ENCODE results near the gene ZMYND10.

The ZMYND10 gene

DNA sequence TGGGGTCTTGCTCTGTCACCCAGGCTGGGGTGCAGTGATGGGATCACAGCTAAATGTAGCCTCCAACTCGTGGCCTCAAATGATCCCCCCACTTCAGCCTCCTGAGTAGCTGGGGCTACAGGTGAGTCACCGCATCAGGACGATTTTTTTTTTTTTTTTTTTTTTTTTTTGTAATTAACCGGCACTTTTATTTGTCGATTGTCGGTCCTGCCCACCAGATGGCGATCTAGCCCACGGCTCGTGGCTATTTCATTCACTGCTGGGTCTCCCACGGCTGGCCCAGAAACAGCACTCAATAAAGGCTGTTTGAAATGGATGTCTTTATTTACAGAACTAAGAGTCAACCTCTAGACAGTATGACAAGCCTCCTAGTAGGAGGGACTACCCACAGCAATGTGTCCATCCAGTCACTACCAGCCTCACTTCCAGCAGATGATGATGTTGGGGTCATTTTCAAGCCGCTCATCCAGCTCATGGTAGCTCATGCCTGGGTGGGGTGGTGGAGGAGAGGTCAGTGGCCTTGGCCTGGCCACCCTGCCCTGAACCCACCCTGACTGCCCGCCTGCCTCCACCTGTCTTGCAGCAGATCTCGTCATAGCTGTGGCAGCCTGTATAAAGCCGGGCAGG is 1.8 kb upstream of the ZMYND10 start:
- no peak for DNase-seq (ENCODE audit: low read depth in 2 of 2)

DNA sequence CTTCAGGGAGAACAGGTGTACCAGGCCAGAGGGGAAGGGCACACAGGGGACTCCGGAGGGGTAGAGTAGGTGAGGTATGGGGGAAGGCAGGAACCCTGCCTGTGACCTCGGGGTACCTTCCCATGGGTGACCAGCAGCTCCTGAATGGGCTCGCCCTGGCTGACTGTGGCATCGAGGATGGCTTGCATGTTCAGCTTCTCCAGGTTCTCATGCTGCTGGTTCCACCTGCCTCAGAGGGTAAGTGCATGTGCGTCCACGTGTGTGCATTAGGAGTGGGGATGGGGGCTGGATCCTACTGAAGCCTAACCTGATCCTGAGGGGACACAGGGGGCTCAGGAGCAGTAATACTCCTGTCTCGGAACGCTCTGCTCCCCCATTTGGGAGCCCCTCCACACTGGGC is 524 bp downstream of the ZMYND10 start:
- no peak for DNase-seq (ENCODE audit: low read depth in 2 of 2)

DNA sequence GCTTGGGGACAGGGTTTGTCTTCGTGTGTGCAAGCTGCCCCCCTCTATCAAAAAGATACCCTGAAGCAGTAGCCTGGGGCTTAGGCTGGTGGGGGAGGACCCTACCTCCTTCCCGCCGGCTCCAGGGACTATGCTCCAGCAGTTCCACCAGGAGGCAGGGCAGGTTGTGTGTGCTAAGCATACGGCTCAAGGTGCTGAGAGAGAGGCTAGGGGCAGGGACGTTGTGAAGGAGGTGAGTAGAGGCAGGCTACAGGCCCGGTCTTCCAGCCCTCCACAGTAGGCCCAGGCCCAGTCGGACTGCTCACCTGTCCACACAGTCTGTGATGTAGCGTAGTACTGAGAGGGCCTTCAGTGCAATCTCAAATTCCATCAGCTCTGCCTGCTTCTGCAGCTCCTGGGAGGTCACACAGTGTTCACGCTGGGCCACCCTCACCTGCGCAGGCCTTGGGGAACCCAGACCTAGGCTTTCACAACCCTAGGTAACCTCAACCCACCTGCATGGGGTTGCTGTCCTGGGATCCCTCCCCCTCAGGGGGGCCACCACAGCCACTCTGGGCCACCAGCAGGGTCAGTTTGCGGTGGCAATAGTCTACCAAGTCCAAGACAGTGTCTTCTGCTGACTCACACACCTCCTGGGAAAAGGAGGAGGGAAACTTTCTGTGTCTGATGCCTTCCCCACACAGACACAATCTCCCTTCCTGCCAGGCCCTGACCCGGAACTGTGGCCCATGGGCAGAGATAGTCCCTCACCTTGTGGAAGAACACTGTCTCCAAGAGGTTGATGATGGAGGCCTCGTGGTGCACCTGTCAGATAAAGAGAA is 2.5 kb downstream of the ZMYND10 start:
- DNase-seq (ENCODE audit: low read depth in 2 of 2): no peak

DNA sequence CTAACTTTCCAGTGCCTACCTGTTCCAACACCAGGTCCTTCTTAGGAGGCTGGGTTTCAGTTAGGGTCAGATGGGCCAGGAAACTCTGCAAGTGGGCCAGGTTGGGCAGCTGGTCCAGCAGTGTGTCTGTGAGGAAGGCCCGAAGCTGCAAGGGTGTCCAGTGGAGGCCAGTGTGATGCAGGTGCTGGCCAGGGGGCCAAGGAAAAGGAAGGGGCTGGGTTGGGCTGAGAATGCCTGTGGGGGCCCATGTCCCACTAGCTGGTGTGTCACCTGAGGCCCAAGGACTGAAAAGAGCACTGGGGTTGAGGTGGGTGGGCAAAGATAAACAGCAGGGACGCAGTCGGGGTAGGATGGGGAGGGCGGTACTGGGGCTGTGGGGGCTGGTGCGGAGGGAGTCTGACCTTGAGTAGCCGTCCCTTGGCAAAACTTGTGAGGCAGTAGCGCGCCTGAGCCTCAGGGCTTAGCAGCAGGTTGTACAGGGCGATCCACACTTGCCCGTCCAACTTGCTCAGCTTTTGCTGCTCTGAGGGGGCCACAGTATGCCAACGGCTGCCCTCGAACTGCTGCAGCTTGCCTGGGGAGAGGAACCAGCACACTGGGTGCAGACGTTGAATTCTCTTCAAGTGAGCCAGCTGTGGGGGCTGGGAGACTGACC is 3.4 kb downstream of the ZMYND10 start:
- no peak for DNase-seq (ENCODE audit: low read depth in 2 of 2)

DNA sequence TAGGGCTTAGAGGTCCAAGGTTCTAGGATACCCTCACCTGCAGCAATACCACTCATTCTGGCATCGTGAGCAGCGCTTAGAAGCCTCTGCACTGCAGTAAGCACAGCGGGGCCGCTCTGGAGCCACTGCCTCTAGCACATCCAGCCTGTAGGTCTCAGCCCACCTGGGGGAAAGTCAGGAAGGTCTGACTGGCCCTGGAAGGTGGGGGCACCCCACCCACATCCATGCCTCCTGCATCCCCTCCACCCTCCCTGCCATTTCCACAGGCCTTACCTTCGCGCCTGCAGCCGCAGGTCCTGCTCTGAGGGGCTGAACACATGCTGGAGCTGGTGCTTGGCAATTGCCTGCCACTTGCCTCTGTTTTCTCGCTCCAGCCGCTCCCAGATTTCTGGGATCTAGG is 4.0 kb downstream of the ZMYND10 start:
- DNase-seq (ENCODE audit: low read depth in 2 of 2): no peak

DNA sequence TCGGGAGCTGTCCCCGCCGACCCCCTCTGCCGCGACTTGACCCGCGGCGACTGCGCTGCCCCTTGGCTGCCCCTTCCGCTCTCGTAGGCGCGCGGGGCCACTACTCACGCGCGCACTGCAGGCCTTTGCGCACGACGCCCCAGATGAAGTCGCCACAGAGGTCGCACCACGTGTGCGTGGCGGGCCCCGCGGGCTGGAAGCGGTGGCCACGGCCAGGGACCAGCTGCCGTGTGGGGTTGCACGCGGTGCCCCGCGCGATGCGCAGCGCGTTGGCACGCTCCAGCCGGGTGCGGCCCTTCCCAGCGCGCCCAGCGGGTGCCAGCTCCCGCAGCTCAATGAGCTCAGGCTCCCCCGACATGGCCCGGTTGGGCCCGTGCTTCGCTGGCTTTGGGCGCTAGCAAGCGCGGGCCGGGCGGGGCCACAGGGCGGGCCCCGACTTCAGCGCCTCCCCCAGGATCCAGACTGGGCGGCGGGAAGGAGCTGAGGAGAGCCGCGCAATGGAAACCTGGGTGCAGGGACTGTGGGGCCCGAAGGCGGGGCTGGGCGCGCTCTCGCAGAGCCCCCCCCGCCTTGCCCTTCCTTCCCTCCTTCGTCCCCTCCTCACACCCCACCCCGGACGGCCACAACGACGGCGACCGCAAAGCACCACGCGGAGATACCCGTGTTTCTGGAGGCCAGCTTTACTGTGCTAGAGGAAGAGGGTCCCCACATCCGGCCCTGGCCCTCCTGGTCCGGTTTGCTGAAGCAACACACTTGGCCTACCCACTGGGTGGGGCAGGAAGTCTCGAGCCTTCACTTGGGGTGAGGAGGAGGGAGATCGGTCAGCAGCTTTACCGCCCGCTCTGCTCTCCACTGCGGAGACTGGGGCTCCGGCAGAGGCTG is 4.8 kb downstream of the ZMYND10 start, which contains the start of gene RASSF1:
Gene RASSF1 (minus strand): TSS at position 389 of the 882 bp plus-strand sequence. CDS start 31 bp downstream, at position 358.
- DNase-seq (ENCODE audit: low read depth in 2 of 2): no peak

DNA sequence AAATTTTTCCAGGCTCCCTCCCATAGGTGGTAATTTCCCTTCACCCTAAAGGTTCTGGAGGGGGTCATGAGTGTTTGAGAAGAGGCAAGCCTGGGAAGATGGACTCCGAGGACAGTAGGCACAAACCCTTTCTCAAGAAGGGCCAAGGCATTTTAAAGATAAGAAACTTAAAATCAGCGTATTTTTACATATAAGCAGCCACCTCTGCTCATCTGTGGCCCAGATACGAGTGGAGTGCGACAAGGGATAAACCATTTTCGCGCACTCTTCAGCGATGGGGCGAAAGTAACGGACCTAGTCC is 5.4 kb downstream of the ZMYND10 start:
- DNase-seq (ENCODE audit: low read depth in 2 of 2): no peak

DNA sequence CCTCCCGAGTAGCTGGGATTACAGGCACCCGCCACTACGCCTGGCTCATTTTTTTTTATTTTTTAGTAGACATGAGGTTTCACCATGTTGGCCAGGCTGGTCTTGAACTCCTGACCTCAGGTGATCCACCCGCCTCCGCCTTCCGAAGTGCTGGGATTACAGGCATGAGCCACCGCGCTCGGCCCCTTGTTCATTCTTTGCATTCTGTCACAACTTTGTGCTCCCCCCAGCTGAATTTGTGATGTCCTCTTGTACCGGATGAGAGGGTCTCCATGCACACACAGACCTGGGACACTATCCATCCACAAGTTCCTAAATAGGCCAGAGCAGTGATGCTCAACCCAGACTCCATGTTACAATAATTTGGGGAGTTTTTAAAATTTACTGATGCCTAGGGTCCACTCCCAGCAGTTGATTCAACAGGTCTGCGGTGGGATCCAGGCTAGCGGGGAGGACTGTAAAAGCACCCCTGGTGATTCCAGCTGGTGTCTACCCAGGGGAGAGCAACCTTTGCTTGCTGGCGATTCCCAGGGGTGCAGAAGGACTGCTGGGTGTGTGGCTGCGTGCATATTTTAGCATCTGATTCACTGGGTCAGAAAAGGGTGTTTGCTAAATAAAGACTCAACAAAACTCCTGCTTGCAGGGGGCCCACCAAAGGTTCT is 5.9 kb downstream of the ZMYND10 start:
- no peak for DNase-seq (ENCODE audit: low read depth in 2 of 2)

DNA sequence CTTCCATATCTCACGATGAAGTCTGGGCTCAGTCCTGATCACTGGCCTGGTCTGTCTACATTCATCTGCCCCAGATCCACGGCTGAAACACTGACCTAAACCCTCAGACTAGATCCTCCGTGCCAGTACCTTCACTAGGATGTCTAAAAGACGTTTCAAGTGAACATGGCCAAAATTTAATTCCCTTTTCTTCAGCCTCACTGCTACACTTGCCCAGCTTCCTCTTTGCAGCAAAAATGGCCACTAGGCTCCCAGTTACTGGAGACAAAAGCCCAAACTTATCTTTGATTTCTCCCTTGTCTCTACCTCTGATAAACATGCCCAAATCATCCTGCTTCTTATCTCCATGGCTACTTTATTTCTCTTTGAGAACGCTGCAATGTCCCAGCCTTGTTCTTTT is 6.6 kb downstream of the ZMYND10 start:
- no peak for DNase-seq (ENCODE audit: low read depth in 2 of 2)

DNA sequence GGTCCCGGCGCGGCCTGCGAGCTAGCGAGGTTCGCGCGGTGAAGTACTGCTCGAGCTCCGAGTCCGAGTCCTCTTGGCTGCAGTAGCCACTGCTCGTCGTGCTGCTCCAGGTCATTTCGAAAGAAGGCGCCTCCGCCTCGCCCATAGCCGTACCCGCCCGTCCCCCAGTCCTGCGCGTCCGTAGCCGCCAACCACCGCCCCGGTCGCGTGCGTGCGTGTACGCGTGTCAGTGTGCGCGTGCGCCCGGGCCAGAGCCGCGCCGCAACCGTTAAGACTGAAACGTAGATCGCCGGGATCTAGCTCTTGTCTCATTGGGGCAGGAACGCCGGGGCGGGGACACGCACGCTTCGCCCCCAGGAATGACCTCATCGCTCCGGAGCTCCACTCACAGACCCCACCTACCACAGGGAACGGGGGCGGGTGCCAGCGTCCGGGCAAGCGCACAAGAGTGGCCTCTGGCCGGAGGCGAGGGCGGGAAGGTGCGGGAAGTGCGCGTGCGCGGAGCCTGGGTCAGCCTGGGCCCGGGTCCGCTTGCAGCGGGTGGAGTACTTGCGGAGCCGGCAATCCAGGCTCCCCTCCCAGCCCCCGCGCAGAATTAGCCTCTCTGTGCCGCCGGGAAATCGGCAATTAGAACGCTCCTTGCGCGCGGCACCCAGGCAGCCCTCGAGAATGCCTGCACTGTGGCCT is 8.2 kb downstream of the ZMYND10 start:
- DNase-seq (ENCODE audit: low read depth in 2 of 2): peak; percentile 96 to 97

DNA sequence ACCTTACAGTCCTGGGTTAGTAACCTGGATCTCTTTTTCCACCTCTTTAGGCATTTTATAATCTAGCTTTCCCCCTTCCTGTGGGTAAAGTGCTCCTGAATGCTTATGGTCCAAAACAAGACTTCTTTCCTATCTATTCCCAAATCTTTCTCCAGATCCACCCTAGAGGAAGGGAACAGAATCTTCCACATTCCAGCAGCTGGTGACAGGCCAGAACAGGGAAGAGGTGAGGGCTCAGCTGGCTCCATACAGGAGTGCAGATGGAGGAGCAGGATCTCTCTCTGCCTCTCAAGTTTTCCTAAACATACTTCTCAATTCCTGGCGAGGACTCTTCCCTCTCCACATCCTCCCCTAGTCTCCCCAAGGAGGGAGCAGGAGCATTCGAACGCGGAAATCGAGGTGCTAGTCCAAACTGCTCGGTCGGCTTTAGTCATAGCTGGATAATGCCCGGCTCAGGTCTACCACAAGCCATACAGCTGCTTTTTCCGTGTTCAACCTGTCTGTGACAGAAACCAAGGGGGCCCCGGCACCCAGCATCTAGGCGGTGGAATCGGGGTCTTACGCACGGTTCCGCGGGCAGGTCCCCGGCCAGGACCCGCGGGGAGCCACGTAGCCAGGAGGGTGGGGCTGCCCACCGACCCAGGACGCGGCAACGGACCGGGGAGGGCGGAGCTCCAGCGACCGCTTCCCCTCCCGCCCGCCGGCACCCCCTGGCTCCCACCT is 8.9 kb downstream of the ZMYND10 start:
- DNase-seq (ENCODE audit: low read depth in 2 of 2): no peak

DNA sequence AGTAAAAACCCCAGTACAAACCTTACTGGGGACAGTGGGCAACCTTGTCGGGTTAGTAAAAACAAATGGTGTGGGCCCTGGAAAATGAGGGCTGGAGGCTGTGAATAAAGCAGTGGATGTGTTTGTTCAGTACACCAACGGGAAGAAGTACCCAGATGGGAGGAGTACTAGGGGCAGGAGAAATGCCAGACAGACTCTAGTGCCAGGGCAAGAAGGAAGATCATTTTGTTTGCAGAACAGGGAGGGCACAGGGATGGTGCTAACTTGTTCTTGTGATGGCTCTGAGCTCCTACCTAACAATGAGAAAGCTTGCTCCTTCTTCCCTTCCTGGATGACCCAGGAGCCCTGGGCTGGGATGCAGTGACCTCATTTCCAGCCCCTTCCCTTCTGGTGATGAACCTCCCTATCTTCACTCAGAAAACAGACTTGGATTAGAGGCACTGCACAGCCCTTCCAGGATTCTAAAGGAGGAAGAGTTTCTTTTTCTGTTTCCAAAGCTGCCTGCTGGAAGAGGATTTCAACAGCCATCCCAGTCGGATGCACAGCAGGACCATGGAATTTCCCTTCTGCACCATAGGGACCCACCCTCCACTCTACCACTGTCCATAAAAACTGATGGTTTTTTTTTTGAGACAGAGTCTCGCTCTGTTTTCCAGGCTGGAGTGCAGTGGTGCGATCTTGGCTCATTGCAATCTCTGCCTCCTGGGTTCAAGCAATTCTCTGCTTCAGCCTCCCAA is 11.0 kb downstream of the ZMYND10 start:
- DNase-seq (ENCODE audit: low read depth in 2 of 2): no peak

DNA sequence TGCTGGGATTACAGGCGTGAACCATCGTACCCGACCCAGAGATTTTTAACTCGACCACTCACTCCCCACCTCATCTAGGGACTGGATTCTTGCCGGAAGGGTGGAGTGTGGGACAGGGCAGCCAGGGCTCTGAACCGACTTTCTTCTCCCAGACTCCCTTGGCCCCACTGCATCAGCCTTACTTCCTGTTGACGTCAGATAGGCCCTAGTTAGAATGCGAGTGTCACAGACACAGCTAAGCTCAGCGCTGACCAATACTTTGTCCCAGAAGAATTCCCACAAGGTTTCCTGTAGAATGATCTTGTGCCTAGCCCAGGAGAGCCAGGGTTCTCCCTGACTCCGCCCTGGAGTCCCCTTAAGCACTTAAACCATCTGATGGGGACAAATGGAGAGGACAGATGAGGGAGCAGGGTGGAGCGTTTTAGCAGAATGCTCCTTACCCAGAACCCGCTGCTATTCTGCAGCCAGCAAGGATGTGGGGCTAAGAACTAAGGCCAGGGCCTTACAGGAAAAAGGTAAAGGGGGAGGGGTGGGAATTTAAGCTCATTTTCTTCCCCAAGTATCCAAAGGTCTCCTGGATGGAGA is 11.7 kb downstream of the ZMYND10 start:
- DNase-seq (ENCODE audit: low read depth in 2 of 2): no peak

DNA sequence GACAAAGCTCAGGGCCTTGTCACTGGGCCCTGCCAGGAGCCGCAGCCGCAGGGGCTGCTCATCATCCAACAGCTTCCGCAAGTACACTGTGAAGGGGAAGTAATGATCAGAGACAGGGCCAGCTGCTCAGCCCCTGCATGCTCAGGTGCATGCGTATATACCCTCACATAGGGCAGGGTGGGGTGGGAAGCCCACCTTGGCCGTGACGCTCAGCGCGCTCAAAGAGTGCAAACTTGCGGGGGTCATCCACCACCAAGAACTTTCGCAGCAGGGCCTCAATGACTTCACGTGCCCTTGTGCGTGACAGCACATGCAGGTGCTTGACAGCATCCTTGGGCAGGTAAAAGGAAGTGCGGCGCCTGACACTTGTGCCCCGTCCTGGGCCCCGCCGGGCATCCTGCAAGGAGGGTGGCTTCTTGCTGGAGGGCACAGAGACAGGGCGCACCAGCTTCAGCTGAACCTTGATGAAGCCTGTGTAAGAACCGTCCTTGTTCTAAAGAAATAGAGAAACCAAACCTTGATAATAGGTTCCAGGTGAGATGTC is 14.1 kb downstream of the ZMYND10 start:
- DNase-seq (ENCODE audit: low read depth in 2 of 2): no peak

DNA sequence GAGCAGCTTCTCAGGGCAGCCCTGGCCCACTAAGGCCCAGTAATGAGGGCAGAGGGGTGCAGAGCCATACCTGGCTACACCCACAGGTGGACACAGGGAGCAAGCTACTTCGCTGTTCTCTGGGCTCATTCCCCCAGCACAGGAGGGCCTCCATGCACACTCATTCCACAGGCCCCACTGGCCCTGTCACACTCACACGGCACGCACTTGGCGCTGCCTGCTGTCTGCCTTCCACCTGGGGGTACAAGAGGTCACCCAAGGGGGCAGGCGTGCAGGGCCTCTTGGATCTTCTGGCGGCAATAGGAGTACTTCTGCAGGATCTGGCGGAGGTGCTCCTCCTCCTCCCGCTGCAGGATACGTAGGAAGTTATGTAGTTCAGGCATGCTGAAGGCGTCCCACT is 15.2 kb downstream of the ZMYND10 start:
- DNase-seq (ENCODE audit: low read depth in 2 of 2): no peak

DNA sequence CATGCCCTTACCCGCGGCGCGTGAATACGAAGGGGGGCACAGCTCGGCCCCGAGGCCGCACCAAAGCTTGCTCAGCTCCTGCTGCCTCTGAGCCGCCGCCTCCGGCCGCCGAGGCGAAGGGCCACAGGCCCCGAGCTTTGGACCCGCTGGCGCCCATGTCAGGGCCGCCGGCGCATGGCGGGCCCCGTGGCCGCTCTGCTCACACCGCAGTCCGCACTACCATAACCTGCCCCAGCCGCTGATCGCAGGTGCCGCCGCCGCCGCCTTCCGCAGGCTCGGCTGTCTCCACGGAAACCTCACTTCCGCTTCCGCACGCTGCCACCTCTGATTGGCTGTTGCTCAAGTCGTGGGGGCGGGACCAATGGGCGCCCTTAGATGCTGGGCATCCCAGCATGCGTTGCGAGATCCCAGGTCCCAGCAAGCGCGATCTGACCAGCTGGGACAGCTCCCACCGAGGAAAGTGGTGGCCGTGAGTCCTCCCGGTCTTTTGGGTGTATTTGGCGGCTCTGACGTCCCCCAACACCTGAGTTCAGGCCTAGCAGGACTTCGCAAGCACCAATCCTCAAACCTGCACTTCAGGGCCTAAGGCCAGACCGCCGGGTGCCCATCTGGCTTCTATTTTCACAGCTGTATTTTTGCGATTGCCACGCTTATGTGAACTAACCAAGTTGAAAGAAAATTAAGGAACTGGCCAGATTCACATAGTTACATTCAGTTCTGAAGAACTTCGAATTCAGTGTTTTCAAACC is 17.4 kb downstream of the ZMYND10 start, which contains the start of gene TUSC2:
Gene TUSC2 (minus strand): TSS at position 281 of the 749 bp plus-strand sequence. CDS start 124 bp downstream, at position 157.
- peak; percentile 79 for DNase-seq (ENCODE audit: low read depth in 2 of 2)

DNA sequence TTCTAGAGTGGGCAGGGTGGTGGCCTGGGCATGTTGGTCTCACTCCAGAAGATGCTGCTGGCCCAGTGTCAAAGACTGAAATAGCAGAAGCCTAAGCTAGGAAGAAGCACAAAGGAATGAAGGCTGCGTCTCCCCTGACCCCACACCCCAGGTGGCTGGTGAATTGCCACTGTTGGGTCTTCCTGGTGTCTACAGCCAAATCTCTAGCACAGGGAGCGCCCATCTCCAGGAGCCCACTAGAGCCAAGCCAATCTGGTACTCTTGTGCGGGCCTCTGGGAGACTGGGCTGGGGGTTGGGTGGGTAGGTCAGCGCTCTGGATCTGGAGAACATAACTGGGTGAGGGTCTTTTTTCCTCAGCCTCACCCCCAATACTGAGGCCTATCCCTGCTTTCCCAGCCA is 18.4 kb downstream of the ZMYND10 start:
- no peak for DNase-seq (ENCODE audit: low read depth in 2 of 2)

DNA sequence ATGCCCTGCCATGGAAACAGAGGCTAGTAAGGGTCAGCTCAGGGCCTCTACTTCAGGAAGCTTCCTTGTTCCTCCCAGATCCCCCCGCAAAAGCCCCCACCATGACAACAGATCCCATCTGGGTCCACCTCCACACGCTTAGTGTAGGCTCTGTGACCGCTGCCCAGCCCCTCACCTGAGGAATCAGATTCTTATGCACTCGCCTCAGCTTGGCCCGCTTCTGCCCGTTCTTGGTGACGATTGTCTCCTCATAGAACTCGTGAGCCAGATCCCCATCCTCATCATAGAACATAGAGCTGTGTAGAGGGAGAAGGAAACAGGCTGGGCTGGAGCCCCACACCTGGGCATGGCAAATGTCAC is 19.4 kb downstream of the ZMYND10 start:
- no peak for DNase-seq (ENCODE audit: low read depth in 2 of 2)

Measured in fibroblast of skin of left biceps (primary cell).